OCI-LY7 (cell line): Measurements from ENCODE around the gene SPARC.

Source experiments
- EZH2phosphoT487 ChIP-seq: fragments of 200-600 bp; sonication (generic); IDR thresholded peaks from 2 replicates; pipeline ENCODE4 v1.6.1; 2018; ENCODE audit warnings: low read depth, borderline replicate concordance, mild to moderate bottlenecking, mixed run types, antibody characterized with exemption, low read length, moderate library complexity, mixed read lengths
- TF ChIP-seq, protein P1 (sequence below): fragments of 200-600 bp; sonication (generic); conservative IDR thresholded peaks from 2 replicates; pipeline ENCODE4 v1.5.1; 2014; ENCODE audit warnings: mild to moderate bottlenecking, antibody characterized with exemption, low read length, moderate library complexity, mixed read lengths

DNA sequence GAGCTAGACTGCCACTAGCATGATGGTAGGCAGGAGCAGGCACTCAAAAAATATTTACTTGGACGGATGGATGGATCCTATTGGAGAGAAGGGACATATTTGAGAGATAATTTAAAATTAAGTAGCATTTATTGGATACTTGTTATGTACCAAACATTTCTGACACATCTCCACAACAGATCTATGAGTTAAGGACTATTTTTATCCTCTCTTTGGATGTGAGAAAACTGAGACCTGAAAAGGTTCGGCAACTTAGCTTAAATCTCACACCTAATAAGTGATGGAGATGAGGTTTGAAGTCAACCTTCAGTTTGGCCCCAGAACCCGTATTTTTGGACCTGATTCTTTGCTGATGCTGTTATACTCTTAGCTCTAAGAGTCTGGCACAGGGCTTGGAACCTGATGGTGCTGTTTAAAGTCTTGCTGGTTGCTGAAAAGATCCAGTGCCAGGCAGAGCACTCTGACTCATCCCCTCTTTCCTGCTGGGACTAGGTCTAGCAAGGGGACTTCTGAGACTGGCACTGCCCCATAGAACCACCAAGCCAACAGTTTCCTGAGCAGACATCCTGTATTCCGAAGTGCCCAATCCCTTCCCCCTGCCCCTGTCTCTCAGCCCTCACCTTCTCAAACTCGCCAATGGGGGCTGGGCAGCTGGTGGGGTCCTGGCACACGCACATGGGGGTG lies 15.6 kb downstream of the SPARC start:
- TF ChIP-seq, protein P1, sequence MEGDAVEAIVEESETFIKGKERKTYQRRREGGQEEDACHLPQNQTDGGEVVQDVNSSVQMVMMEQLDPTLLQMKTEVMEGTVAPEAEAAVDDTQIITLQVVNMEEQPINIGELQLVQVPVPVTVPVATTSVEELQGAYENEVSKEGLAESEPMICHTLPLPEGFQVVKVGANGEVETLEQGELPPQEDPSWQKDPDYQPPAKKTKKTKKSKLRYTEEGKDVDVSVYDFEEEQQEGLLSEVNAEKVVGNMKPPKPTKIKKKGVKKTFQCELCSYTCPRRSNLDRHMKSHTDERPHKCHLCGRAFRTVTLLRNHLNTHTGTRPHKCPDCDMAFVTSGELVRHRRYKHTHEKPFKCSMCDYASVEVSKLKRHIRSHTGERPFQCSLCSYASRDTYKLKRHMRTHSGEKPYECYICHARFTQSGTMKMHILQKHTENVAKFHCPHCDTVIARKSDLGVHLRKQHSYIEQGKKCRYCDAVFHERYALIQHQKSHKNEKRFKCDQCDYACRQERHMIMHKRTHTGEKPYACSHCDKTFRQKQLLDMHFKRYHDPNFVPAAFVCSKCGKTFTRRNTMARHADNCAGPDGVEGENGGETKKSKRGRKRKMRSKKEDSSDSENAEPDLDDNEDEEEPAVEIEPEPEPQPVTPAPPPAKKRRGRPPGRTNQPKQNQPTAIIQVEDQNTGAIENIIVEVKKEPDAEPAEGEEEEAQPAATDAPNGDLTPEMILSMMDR = no peak
- no peak for TF ChIP-seq EZH2phosphoT487
